ENCODE data around the gene ANXA4.
"Not testable (repeated sequence)": the region's sequence is repeated elsewhere in the genome, so short reads cannot be mapped to it uniquely, and the experiment has no call there.

The ANXA4 gene

GRCh38 chr2:69762025-69762424 lies 20.1 kb downstream of the ANXA4 start:
- DNase-seq = no peak

GRCh38 chr2:69762513-69763494 lies 20.9 kb downstream of the ANXA4 start:
- no peak for DNase-seq

DNA sequence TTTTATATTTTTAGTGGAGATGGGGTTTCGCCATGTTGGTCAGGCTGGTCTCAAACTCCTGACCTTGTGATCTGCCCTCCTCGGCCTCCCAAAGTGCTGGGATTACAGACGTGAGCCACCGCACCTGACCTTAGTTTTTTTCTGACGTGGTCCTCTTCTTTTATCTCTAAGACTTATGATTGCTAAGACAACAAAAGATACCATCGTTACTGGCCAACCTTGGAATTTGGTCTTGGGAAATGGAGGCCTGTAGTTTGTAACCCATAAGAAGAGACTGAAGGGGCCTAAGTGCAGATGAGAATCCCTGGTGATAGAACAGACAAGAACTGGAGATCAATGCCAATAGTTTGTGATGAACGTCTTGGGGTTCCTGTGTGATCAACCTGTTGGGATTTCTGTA lies 21.9 kb downstream of the ANXA4 start:
- DNase-seq = not testable (repeated sequence)

- DNase-seq = no peak
Measured at GRCh38 chr2:69764286-69765095, 22.6 kb downstream of the ANXA4 start.

GRCh38 chr2:69765096-69765380 lies 23.1 kb downstream of the ANXA4 start:
- no peak for DNase-seq

DNA sequence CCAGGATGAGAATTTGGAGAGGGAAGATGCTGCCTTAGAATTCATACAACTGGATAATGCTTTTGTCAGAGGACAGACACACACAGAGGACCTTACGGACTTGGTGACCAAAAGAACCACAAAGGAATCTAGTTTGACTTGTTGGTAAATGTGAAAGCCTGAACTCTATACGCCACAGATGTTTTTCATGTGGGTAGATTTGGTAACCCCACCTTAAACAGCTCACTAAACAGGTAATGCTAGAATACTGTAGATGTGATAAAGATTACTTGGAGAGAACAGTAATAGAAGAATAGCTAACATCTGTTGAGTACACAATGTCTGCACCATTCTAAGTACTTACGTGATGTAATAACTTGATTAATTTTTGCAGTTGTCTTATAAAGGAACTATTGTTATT lies 24.1 kb downstream of the ANXA4 start:
- DNase-seq = no peak

- no peak for DNase-seq
Measured at GRCh38 chr2:69767034-69767433, 25.1 kb downstream of the ANXA4 start.

GRCh38 chr2:69768235-69768634 lies 26.3 kb downstream of the ANXA4 start:
- DNase-seq = no peak

- DNase-seq = no peak
Measured at GRCh38 chr2:69768789-69769188, 26.9 kb downstream of the ANXA4 start.

DNA sequence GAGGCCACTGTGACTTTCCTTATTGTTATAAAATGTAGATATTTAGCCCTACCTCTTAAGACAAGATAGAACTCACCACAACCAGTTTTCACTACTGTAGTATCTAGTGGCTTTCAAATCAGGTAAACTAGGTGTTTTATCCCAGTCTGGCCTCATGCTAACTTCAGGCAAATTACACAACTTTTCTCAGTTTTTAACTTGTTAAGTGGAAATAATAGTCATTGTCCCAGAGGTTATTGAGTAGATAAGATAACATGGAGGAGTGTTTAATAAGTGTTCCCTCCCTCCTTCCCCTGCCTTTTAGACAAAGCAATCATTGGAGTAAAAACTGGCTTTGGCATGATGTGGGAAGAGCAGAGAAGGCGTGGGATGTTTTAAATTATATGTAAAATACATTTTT lies 27.3 kb downstream of the ANXA4 start:
- DNase-seq = no peak

GRCh38 chr2:69770193-69770702 lies 28.3 kb downstream of the ANXA4 start:
- DNase-seq = no peak

- no peak for DNase-seq
Measured at GRCh38 chr2:69770747-69771146, 28.8 kb downstream of the ANXA4 start.

DNA sequence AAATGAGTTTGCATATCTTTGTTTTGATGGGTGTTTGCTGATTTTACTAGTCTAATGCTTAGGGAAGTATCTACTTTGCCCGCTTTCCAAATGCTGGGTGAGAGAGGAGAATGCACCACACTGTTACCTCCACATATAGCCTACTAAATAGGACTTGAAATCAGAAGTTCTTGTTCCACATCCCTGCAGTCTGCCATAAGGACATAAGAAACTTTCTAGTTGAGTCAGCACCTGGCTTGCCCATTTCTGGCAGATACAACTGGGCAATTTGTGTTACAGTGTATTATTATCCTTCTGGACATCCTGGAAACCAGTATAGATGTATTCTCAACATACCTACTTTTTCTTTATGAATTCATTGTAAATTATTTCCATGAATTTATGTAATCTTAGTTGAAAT lies 29.5 kb downstream of the ANXA4 start:
- no peak for DNase-seq

- no peak for DNase-seq
Measured at GRCh38 chr2:69773206-69773605, 31.3 kb downstream of the ANXA4 start.

- DNase-seq = not testable (repeated sequence)
Measured at GRCh38 chr2:69774258-69774983, 32.5 kb downstream of the ANXA4 start.

GRCh38 chr2:69774984-69775982 lies 33.3 kb downstream of the ANXA4 start:
- no peak for DNase-seq

DNA sequence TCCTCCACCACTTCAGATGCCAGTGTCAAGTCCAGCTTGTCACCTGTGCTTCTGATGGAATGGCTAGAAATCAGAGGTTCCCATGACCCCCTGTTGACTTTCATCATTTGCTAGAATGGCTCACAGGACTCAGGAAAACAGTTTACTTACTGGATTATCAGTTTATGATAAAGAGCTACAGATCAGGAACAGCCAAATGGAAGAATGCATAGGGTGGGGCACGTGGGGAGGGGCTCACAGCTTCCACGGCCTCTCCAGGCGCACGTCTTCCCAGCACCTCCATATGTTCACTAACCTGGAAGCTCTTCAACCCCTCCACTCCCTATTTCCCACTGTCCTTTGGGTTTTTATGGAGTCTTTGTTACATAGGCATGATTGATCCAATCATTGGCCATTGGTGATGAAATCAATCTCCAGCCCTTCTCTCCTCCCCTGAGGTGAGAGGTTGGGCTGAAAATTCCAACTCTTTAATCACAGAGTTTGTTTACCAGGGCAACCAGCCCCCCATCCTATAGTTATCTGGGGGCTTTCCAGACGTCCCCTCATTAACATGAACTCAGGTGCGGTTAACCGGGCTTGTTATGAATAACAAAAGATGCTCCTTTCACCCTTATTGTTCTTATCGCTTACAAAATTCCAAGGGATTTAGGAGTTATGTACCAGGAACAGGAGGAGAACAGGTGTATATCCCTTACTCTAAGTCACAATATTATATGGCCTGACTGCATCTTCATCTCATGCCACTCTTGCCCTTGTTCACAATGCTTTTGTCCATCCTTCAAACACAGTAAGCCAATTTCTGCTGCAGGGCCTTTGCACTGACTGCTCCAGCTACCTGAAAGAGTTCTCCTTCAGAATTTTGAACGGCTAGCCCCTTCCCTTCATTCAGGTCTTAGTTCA lies 35.2 kb downstream of the ANXA4 start:
- DNase-seq = no peak

DNA sequence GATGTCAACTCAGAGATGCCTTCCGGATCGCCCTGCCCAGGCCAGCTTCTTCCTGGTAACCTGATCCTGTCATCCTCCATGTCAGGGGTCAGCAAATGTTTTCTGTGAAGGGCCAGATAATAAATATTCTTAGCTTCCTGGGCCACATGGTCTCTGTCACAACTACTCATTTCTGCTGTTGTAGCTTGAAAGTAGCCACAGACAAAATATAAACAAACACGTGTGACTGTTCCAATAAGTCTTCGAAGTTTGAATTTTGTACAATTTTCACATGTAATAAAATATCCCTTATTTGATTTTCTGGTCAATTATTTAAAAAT lies 35.8 kb downstream of the ANXA4 start:
- DNase-seq = no peak

GRCh38 chr2:69779258-69780001 lies 37.5 kb downstream of the ANXA4 start:
- no peak for DNase-seq

GRCh38 chr2:69780921-69781320 lies 39.0 kb downstream of the ANXA4 start:
- no peak for DNase-seq
